Measurements from ENCODE around the gene PDE2A. TPM values are rescaled to one million over a fixed set of nuclear protein-coding genes. Genes with fewer than 3 reads are reported as not detected.

The PDE2A gene
- polyA plus RNA-seq, 1 donor, result 15.1 TPM

- Histone ChIP-seq H3K4me1 (ENCODE audit: control insufficient read depth, insufficient read depth, low read length) (peaks cover 35% of the 10 kb centered on the region), H3K27ac (ENCODE audit: low read length) (no peak overlapping the region), H3K4me3 (ENCODE audit: low read length) (no peak overlapping the region), H3K36me3 (ENCODE audit: control insufficient read depth, insufficient read depth, low read length) (peaks cover 41% of the 10 kb centered on the region), H3K9me3 (ENCODE audit: control insufficient read depth, low read depth, low read length) (no peaks in the 10 kb centered on the region), H3K27me3 (ENCODE audit: control insufficient read depth, insufficient read depth, low read length) (no peaks in the 10 kb centered on the region)
- no peak for DNase-seq
- WGBS (ENCODE audit: insufficient coverage, low lambda C conversion rate), result no CpG with 5 or more reads among the region's 9 CpGs
Measured at GRCh38 chr11:72718101-72718501, 43.9 kb upstream of the PDE2A start.

GRCh38 chr11:72716788-72717435 lies 42.7 kb upstream of the PDE2A start:
- no peaks in the 10 kb centered on the region for H3K9me3 ChIP-seq (ENCODE audit: control insufficient read depth, low read depth, low read length)
- no peak overlapping the region for H3K4me3 ChIP-seq (ENCODE audit: low read length)
- peaks cover 36% of the 10 kb centered on the region for H3K4me1 ChIP-seq (ENCODE audit: control insufficient read depth, insufficient read depth, low read length)
- H3K27ac ChIP-seq (ENCODE audit: low read length), result peak overlapping the region; percentile 20
- no peak for DNase-seq
- peaks cover 52% of the 10 kb centered on the region for H3K36me3 ChIP-seq (ENCODE audit: control insufficient read depth, insufficient read depth, low read length)
- WGBS (ENCODE audit: insufficient coverage, low lambda C conversion rate), result no CpG with 5 or more reads among the region's 14 CpGs
- no peaks in the 10 kb centered on the region for H3K27me3 ChIP-seq (ENCODE audit: control insufficient read depth, insufficient read depth, low read length)

GRCh38 chr11:72716290-72716689 lies 42.1 kb upstream of the PDE2A start:
- no peaks in the 10 kb centered on the region for H3K27me3 ChIP-seq (ENCODE audit: control insufficient read depth, insufficient read depth, low read length)
- no peak overlapping the region for H3K4me3 ChIP-seq (ENCODE audit: low read length)
- H3K4me1 ChIP-seq (ENCODE audit: control insufficient read depth, insufficient read depth, low read length), result peaks cover 34% of the 10 kb centered on the region
- H3K27ac ChIP-seq (ENCODE audit: low read length), result peak overlapping the region; percentile 20
- WGBS (ENCODE audit: insufficient coverage, low lambda C conversion rate), result no CpG with 5 or more reads among the region's 7 CpGs
- no peaks in the 10 kb centered on the region for H3K9me3 ChIP-seq (ENCODE audit: control insufficient read depth, low read depth, low read length)
- peak in 1 of 2 donors; percentile 27 for DNase-seq
- H3K36me3 ChIP-seq (ENCODE audit: control insufficient read depth, insufficient read depth, low read length), result peaks cover 58% of the 10 kb centered on the region

- Histone ChIP-seq H3K4me3 (ENCODE audit: low read length) (no peak overlapping the region), H3K9me3 (ENCODE audit: control insufficient read depth, low read depth, low read length) (no peaks in the 10 kb centered on the region), H3K27me3 (ENCODE audit: control insufficient read depth, insufficient read depth, low read length) (no peaks in the 10 kb centered on the region), H3K36me3 (ENCODE audit: control insufficient read depth, insufficient read depth, low read length) (peaks cover 79% of the 10 kb centered on the region), H3K27ac (ENCODE audit: low read length) (no peak overlapping the region), H3K4me1 (ENCODE audit: control insufficient read depth, insufficient read depth, low read length) (peaks cover 13% of the 10 kb centered on the region)
- DNase-seq, result no peak
- WGBS (ENCODE audit: insufficient coverage, low lambda C conversion rate), result no CpG with 5 or more reads among the region's 10 CpGs
Measured at GRCh38 chr11:72712841-72713240, 38.6 kb upstream of the PDE2A start.

- no CpG with 5 or more reads among the region's 26 CpGs for WGBS (ENCODE audit: insufficient coverage, low lambda C conversion rate)
- DNase-seq, result peak in 1 of 2 donors; percentile 14
- Histone ChIP-seq H3K4me1 (ENCODE audit: control insufficient read depth, insufficient read depth, low read length) (peaks cover 13% of the 10 kb centered on the region), H3K36me3 (ENCODE audit: control insufficient read depth, insufficient read depth, low read length) (peaks cover 80% of the 10 kb centered on the region), H3K9me3 (ENCODE audit: control insufficient read depth, low read depth, low read length) (no peaks in the 10 kb centered on the region), H3K27ac (ENCODE audit: low read length) (no peak overlapping the region), H3K4me3 (ENCODE audit: low read length) (no peak overlapping the region), H3K27me3 (ENCODE audit: control insufficient read depth, insufficient read depth, low read length) (no peaks in the 10 kb centered on the region)
Measured at GRCh38 chr11:72712168-72712751, 38.0 kb upstream of the PDE2A start.

- no peaks in the 10 kb centered on the region for H3K9me3 ChIP-seq (ENCODE audit: control insufficient read depth, low read depth, low read length)
- H3K27me3 ChIP-seq (ENCODE audit: control insufficient read depth, insufficient read depth, low read length), result no peaks in the 10 kb centered on the region
- peaks cover 80% of the 10 kb centered on the region for H3K36me3 ChIP-seq (ENCODE audit: control insufficient read depth, insufficient read depth, low read length)
- DNase-seq, result no peak
- H3K4me1 ChIP-seq (ENCODE audit: control insufficient read depth, insufficient read depth, low read length), result peaks cover 8% of the 10 kb centered on the region
- WGBS (ENCODE audit: insufficient coverage, low lambda C conversion rate), result no CpG with 5 or more reads among the region's 9 CpGs
- no peak overlapping the region for H3K27ac ChIP-seq (ENCODE audit: low read length)
- no peak overlapping the region for H3K4me3 ChIP-seq (ENCODE audit: low read length)
Measured at GRCh38 chr11:72711141-72711540, 36.9 kb upstream of the PDE2A start.

- H3K4me1 ChIP-seq (ENCODE audit: control insufficient read depth, insufficient read depth, low read length), result peaks cover 8% of the 10 kb centered on the region
- H3K27me3 ChIP-seq (ENCODE audit: control insufficient read depth, insufficient read depth, low read length), result no peaks in the 10 kb centered on the region
- no peak for DNase-seq
- no CpG with 5 or more reads among the region's 11 CpGs for WGBS (ENCODE audit: insufficient coverage, low lambda C conversion rate)
- no peak overlapping the region for H3K4me3 ChIP-seq (ENCODE audit: low read length)
- H3K27ac ChIP-seq (ENCODE audit: low read length), result no peak overlapping the region
- H3K36me3 ChIP-seq (ENCODE audit: control insufficient read depth, insufficient read depth, low read length), result peaks cover 88% of the 10 kb centered on the region
- no peaks in the 10 kb centered on the region for H3K9me3 ChIP-seq (ENCODE audit: control insufficient read depth, low read depth, low read length)
Measured at GRCh38 chr11:72710278-72710677, 36.1 kb upstream of the PDE2A start.

- 100% methylated on average over 1 of the region's 20 CpGs for WGBS (ENCODE audit: insufficient coverage, low lambda C conversion rate)
- H3K27ac ChIP-seq (ENCODE audit: low read length), result no peak overlapping the region
- H3K36me3 ChIP-seq (ENCODE audit: control insufficient read depth, insufficient read depth, low read length), result peaks cover 88% of the 10 kb centered on the region
- DNase-seq, result no peak
- H3K4me1 ChIP-seq (ENCODE audit: control insufficient read depth, insufficient read depth, low read length), result peaks cover 8% of the 10 kb centered on the region
- no peak overlapping the region for H3K4me3 ChIP-seq (ENCODE audit: low read length)
- H3K27me3 ChIP-seq (ENCODE audit: control insufficient read depth, insufficient read depth, low read length), result no peaks in the 10 kb centered on the region
- H3K9me3 ChIP-seq (ENCODE audit: control insufficient read depth, low read depth, low read length), result no peaks in the 10 kb centered on the region
Measured at GRCh38 chr11:72709478-72710238, 35.4 kb upstream of the PDE2A start.

- no peak overlapping the region for H3K27ac ChIP-seq (ENCODE audit: low read length)
- no peak overlapping the region for H3K4me3 ChIP-seq (ENCODE audit: low read length)
- no CpG with 5 or more reads among the region's 9 CpGs for WGBS (ENCODE audit: insufficient coverage, low lambda C conversion rate)
- H3K4me1 ChIP-seq (ENCODE audit: control insufficient read depth, insufficient read depth, low read length), result peaks cover 7% of the 10 kb centered on the region
- H3K9me3 ChIP-seq (ENCODE audit: control insufficient read depth, low read depth, low read length), result no peaks in the 10 kb centered on the region
- DNase-seq, result no peak
- peaks cover 89% of the 10 kb centered on the region for H3K36me3 ChIP-seq (ENCODE audit: control insufficient read depth, insufficient read depth, low read length)
- H3K27me3 ChIP-seq (ENCODE audit: control insufficient read depth, insufficient read depth, low read length), result no peaks in the 10 kb centered on the region
Measured at GRCh38 chr11:72707032-72707431, 32.8 kb upstream of the PDE2A start.

- Histone ChIP-seq H3K9me3 (ENCODE audit: control insufficient read depth, low read depth, low read length) (no peaks in the 10 kb centered on the region), H3K4me3 (ENCODE audit: low read length) (no peak overlapping the region), H3K36me3 (ENCODE audit: control insufficient read depth, insufficient read depth, low read length) (peaks cover 89% of the 10 kb centered on the region), H3K27me3 (ENCODE audit: control insufficient read depth, insufficient read depth, low read length) (no peaks in the 10 kb centered on the region), H3K4me1 (ENCODE audit: control insufficient read depth, insufficient read depth, low read length) (peaks cover 7% of the 10 kb centered on the region), H3K27ac (ENCODE audit: low read length) (no peak overlapping the region)
- no peak for DNase-seq
- WGBS (ENCODE audit: insufficient coverage, low lambda C conversion rate), result no CpG with 5 or more reads among the region's 5 CpGs
Measured at GRCh38 chr11:72706579-72706978, 32.4 kb upstream of the PDE2A start.

Measured in large intestine (tissue), 3 donors.